ENCODE measurements around the gene APOE. TPM values are rescaled to one million over a fixed set of nuclear protein-coding genes. Genes with fewer than 3 reads are reported as not detected.
A peak's percentile ranks its signal among the peaks of the same experiment; 100 is the strongest.

The APOE gene
- total and polyA plus RNA-seq, 2 of the 13 experiments (the other 11 are each of a cell fraction or from before 2014, with no cell fraction given) = 1,328 to 1,470 TPM

- TF ChIP-seq TEAD2 (CRISPR knock-in tag; IDR thresholded peaks at IDR 0.05) (no peak), PRDM10 (CRISPR knock-in tag; IDR thresholded peaks at IDR 0.05; ENCODE audit: low read depth) (peak; percentile 87), ZNF367 (CRISPR knock-in tag; IDR thresholded peaks at IDR 0.05; ENCODE audit: borderline replicate concordance) (no peak), ZNF24 (IDR thresholded peaks at IDR 0.05) (no peak), SIX4 (CRISPR knock-in tag; IDR thresholded peaks at IDR 0.05) (peak; percentile 87), PRMT3 (CRISPR knock-in tag; IDR thresholded peaks at IDR 0.05; ENCODE audit: borderline replicate concordance, low read depth) (peak; percentile 87; the same call in 1 of the 2 replicates), USF2 (IDR thresholded peaks at IDR 0.05; ENCODE audit: low read depth, low read length) (peak; percentile 46; the same call in 1 of the 2 replicates), USF2 (CRISPR knock-in tag; IDR thresholded peaks at IDR 0.05; ENCODE audit: borderline replicate concordance) (peak; percentile 88), ZNF83 (CRISPR knock-in tag; IDR thresholded peaks at IDR 0.05; ENCODE audit: borderline replicate concordance) (no peak), KDM5B (CRISPR knock-in tag; IDR thresholded peaks at IDR 0.05; ENCODE audit: borderline replicate concordance) (peak; percentile 86; the same call in 1 of the 2 replicates), ZFP62 (CRISPR knock-in tag; IDR thresholded peaks at IDR 0.05) (no peak), ATF6 (CRISPR knock-in tag; conservative IDR thresholded peaks at IDR 0.05) (peak; percentile 76; the same call in 1 of the 2 replicates), ZNF33A (CRISPR knock-in tag; IDR thresholded peaks at IDR 0.05; ENCODE audit: borderline replicate concordance) (no peak), NFATC3 (CRISPR knock-in tag; IDR thresholded peaks at IDR 0.05) (no peak), SRSF9 (IDR thresholded peaks at IDR 0.05; ENCODE audit: borderline replicate concordance, insufficient read depth, low read depth, low read length, poor library complexity, severe bottlenecking) (no peak), ZNF841 (CRISPR knock-in tag; IDR thresholded peaks at IDR 0.05; ENCODE audit: borderline replicate concordance) (no peak), SMAD3 (CRISPR knock-in tag; IDR thresholded peaks at IDR 0.05) (peak; percentile 93; the same call in 1 of the 2 replicates), MAFK (conservative IDR thresholded peaks at IDR 0.05 in 1 of 2, IDR thresholded peaks at IDR 0.05 in 1 of 2; ENCODE audit: low read length in 2 of 2) (no peak), GFI1 (CRISPR knock-in tag; IDR thresholded peaks at IDR 0.05; ENCODE audit: borderline replicate concordance) (peak; percentile 74), ZNF10 (CRISPR knock-in tag; IDR thresholded peaks at IDR 0.05; ENCODE audit: borderline replicate concordance, low read depth) (no peak), ZSCAN25 (CRISPR knock-in tag; IDR thresholded peaks at IDR 0.05) (peak; percentile 92), RFX1 (IDR thresholded peaks at IDR 0.05) (no peak)
Observed at GRCh38 chr19:44925114-44925891, 19.7 kb downstream of the APOE start (continued).

Measured in HepG2 (cell line).